Suprapubic skin (tissue), 4 donors: ENCODE results near the gene SYCE3.

Experiments used
- CTCF ChIP-seq, 2 donors: fragments of 200-600 bp in 1 of 2; fragments of 450-650 bp in 1 of 2; sonication (generic) in 1 of 2; IDR thresholded peaks; one replicate each; pipeline ENCODE4 v1.5.1; 2016 to 2019; ENCODE audit warnings: antibody characterized with exemption in 2 of 2, mild to moderate bottlenecking in 1 of 2, moderate library complexity in 1 of 2
- EP300 ChIP-seq: sonication (generic); formaldehyde crosslinking; IDR thresholded peaks from one replicate; pipeline ENCODE4 v1.6.1; 2017; ENCODE audit warnings: antibody characterized with exemption
- POLR2A ChIP-seq, 2 donors: fragments of 450-650 bp; IDR thresholded peaks; one replicate each; pipeline ENCODE4 v1.6.1; 2017; ENCODE audit warnings: antibody characterized with exemption in 2 of 2, mild to moderate bottlenecking in 2 of 2, moderate library complexity in 2 of 2
- POLR2AphosphoS5 ChIP-seq, 3 donors: sonication (generic); formaldehyde crosslinking; IDR thresholded peaks; one replicate each; pipeline ENCODE4 v1.6.1; 2017; ENCODE audit warnings: antibody characterized with exemption in 3 of 3

GRCh38 chr22:50585781-50586180 is 23.1 kb upstream of the SYCE3 start:
- TF ChIP-seq CTCF (IDR thresholded peaks at IDR 0.05) (no peak), POLR2A (IDR thresholded peaks at IDR 0.05) (no peak), POLR2AphosphoS5 (IDR thresholded peaks at IDR 0.05) (no peak), EP300 (no peak)
